Osteocyte (in vitro differentiated cells): Measurements from ENCODE around the gene ABHD16A. TPM values are rescaled to one million over a fixed set of nuclear protein-coding genes. Genes with fewer than 3 reads are reported as not detected.
A peak's percentile ranks its signal among the peaks of the same experiment; 100 is the strongest.

Source experiments
- DNase-seq: peaks from one replicate; pipeline ENCODE4 v3.0.0; 2021; ENCODE audit warnings: mixed read lengths; ENCODE audit not compliant: unreplicated experiment; ENCODE audit errors: extremely low spot score
- H3K27ac Mint-ChIP-seq: one replicate; pipeline ENCODE4 v1.8.0; 2021; ENCODE audit warnings: mild to moderate bottlenecking, mixed read lengths; ENCODE audit not compliant: unreplicated experiment
- H3K27me3 Mint-ChIP-seq: one replicate; pipeline ENCODE4 v1.8.0; 2021; ENCODE audit warnings: mixed read lengths; ENCODE audit not compliant: unreplicated experiment
- H3K36me3 Mint-ChIP-seq: one replicate; pipeline ENCODE4 v1.8.0; 2021; ENCODE audit warnings: mixed read lengths; ENCODE audit not compliant: unreplicated experiment
- H3K4me1 Mint-ChIP-seq: one replicate; pipeline ENCODE4 v1.8.0; 2021; ENCODE audit warnings: mixed read lengths; ENCODE audit not compliant: unreplicated experiment
- H3K4me3 Mint-ChIP-seq: one replicate; pipeline ENCODE4 v1.8.0; 2021; ENCODE audit warnings: mild to moderate bottlenecking, moderate library complexity, mixed read lengths; ENCODE audit not compliant: unreplicated experiment
- H3K9me3 Mint-ChIP-seq: one replicate; pipeline ENCODE4 v1.8.0; 2021; ENCODE audit warnings: mixed read lengths; ENCODE audit not compliant: unreplicated experiment
- total RNA-seq: library from RNA; stranded (reverse); gene quantifications from 2 replicates; pipeline ENCODE4 v1.2.1, GENCODE V29; 2021
- TF ChIP-seq, protein P1 (sequence below): fragments of 200-600 bp; sonication (generic); IDR thresholded peaks from 2 replicates; pipeline ENCODE4 v1.5.0; 2021; ENCODE audit warnings: antibody characterized with exemption, mild to moderate bottlenecking, moderate library complexity

ABHD16A gene
- total RNA-seq, 1 donor from 2014 or later: 50.5 TPM

DNA sequence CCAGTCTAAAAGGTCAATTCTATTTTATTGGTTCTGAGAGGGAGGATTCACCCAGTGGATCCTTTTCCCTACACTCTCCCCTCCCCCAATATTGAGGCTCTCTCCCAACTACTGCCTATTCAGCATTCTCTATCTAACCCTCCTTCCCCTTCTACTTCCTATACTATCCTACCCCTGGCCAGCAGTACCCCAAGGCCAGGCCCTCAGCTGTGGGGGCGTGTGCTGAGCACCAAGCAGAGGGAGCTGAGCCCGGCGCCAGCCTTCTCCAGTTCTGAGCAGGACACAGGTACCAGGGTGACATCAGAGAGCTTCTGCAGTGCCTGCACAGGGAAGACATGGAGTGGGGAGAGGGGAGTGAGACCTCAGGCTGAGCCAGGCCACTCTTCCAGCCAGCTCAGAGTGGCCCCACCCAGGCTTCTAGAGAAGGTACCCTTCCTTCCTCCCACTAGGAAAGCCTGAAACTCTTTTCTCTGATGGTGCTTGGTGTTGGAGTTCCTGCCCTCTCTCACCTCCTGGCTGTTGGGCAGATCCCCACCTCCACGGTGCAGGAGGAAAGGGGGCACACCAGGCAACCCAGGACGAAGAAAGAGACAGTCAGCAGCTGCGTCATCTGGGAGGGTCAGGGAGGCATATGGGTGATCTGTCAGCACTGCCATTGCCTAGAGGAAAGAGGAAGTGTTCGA, 24.1 kb upstream of the ABHD16A start:
- no peak overlapping the region for H3K27ac Mint-ChIP-seq
- H3K4me3 Mint-ChIP-seq: peak overlapping the region; percentile 53
- TF ChIP-seq, protein P1, sequence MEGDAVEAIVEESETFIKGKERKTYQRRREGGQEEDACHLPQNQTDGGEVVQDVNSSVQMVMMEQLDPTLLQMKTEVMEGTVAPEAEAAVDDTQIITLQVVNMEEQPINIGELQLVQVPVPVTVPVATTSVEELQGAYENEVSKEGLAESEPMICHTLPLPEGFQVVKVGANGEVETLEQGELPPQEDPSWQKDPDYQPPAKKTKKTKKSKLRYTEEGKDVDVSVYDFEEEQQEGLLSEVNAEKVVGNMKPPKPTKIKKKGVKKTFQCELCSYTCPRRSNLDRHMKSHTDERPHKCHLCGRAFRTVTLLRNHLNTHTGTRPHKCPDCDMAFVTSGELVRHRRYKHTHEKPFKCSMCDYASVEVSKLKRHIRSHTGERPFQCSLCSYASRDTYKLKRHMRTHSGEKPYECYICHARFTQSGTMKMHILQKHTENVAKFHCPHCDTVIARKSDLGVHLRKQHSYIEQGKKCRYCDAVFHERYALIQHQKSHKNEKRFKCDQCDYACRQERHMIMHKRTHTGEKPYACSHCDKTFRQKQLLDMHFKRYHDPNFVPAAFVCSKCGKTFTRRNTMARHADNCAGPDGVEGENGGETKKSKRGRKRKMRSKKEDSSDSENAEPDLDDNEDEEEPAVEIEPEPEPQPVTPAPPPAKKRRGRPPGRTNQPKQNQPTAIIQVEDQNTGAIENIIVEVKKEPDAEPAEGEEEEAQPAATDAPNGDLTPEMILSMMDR: no peak
- peaks cover 33% of the 10 kb centered on the region for H3K36me3 Mint-ChIP-seq
- no peak for DNase-seq
- H3K9me3 Mint-ChIP-seq: no peaks in the 10 kb centered on the region
- H3K4me1 Mint-ChIP-seq: peaks cover 24% of the 10 kb centered on the region
- H3K27me3 Mint-ChIP-seq: no peaks in the 10 kb centered on the region

DNA sequence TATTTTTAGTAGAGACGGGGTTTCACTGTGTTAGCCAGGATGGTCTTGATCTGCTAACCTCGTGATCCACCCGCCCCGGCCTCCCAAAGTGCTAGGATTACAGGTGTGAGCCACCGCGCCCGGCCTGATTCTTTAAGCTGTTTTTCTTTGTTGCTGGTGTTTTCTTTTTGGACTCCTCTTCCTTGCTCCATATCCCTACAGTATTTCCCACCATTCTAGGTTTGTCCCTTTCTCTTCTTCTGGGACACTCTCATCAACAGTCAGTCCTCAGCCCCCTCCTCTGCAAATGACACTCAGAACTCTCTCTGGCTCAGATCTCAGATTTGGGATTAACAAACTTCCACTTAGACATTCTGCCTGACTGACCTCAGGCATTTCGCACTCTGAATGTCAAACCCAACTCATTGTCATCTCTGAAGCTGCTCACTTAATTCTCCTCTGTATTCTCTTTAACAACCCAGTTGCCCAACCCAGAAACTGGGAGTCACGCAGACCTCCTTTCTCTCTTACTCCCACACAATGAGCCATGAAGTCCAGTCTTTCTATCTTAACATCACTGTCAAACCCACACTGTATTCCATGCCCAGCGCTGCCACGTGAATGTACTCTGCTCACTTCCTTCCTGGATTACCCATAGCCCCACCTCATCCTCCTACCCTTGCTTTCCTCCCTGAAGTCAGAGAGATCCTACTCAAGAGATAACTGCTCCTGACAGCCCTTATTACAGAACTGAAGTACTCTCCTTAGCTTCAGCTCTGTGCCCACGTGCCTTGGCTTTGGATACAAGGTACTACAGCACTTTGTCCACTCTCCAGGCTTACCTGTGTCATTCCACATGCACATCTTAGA, 22.6 kb upstream of the ABHD16A start:
- H3K27ac Mint-ChIP-seq: no peak overlapping the region
- H3K4me1 Mint-ChIP-seq: peaks cover 18% of the 10 kb centered on the region
- H3K4me3 Mint-ChIP-seq: no peak overlapping the region
- TF ChIP-seq, protein P1: no peak
- no peak for DNase-seq
- no peaks in the 10 kb centered on the region for H3K9me3 Mint-ChIP-seq
- H3K36me3 Mint-ChIP-seq: peaks cover 25% of the 10 kb centered on the region
- no peaks in the 10 kb centered on the region for H3K27me3 Mint-ChIP-seq

DNA sequence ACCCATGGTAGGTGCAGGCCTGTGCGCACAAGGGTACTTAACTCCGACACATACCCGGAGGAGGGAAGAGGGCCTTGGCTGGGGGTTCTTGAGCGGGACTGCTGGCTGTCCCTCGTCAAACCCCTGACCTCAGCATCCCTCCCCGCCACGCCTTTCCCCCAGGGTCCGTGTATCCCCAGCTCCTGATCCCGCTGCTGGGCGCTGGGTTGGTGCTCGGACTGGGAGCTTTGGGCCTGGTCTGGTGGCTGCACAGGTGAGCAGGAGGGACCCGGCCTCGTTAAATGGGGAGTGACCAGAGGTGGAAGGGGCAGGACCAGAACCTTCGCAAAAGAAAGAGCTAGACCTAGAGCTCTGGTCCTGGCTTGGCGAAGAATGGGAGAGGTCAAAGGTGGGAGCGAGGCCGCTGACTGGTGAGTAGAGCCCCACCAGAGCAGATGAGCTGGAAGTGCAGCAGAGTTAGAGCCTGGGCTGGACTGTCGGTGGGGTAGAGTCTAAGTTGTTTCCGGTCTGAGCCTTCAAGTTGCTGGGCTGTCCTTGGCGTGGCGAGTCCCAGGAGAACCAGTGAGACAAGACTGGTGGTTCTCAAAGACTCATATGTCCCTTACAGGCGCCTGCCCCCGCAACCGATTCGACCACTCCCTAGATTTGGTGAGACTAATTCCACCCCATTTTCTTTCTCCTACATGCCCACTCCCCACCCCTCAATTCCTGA, 21.0 kb upstream of the ABHD16A start:
- H3K4me3 Mint-ChIP-seq: no peak overlapping the region
- H3K4me1 Mint-ChIP-seq: peaks cover 10% of the 10 kb centered on the region

DNA sequence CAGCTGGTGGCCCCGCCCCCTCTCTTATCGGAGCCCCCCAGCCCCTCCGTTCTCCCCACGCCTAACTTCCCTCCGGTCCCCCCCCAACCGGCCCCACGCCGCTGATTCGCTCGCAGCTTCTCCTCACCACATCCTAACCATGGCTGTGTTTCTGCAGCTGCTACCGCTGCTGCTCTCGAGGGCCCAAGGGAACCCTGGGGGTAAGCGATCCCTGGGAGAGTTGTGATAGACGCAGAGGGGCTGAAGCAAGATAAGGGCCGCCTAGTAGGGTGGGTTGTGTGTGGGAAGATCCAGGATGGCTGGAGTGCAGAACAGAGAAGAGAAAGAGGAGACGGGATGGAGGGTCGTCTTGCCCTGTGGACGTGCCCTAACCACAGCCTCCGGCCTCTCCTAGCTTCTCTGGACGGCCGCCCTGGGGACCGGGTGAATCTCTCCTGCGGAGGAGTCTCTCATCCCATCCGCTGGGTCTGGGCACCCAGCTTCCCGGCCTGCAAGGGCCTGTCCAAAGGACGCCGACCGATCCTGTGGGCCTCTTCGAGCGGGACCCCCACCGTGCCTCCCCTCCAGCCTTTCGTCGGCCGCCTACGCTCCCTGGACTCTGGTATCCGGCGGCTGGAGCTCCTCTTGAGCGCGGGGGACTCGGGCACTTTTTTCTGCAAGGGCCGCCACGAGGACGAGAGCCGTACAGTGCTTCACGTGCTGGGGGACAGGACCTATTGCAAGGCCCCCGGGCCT, 20.3 kb upstream of the ABHD16A start, which contains the start of gene MPIG6B:
Gene MPIG6B (plus strand): TSS at position 129 of the 735 bp plus-strand sequence. CDS start 11 bp downstream, at position 140.
- Mint-ChIP-seq H3K36me3 (peaks cover 22% of the 10 kb centered on the region), H3K27ac (no peak within 1 kb of the TSS), H3K9me3 (no peaks in the 10 kb centered on the region), H3K4me3 (no peak within 1 kb of the TSS), H3K27me3 (no peaks in the 10 kb centered on the region), H3K4me1 (peaks cover 3% of the 10 kb centered on the region)
- no peak for DNase-seq
- TF ChIP-seq, protein P1: no peak

More for the DNA sequence above, 21.0 kb upstream of the ABHD16A start:
- H3K27me3 Mint-ChIP-seq: no peaks in the 10 kb centered on the region
- TF ChIP-seq, protein P1: no peak
- DNase-seq: no peak
- no peaks in the 10 kb centered on the region for H3K9me3 Mint-ChIP-seq
- H3K27ac Mint-ChIP-seq: no peak overlapping the region
- peaks cover 22% of the 10 kb centered on the region for H3K36me3 Mint-ChIP-seq
